HepG2 (cell line): ENCODE data around the gene PTTG1. TPM values are rescaled to one million over a fixed set of nuclear protein-coding genes. Genes with fewer than 3 reads are reported as not detected.

Experiments
- ELF1 ChIP-seq: sonication (generic); formaldehyde crosslinking; IDR thresholded peaks from 2 replicates; pipeline ENCODE4 v1.4.0; 2020; ENCODE audit warnings: missing genetic modification reagents
- ELF3 ChIP-seq: IDR thresholded peaks from 2 replicates; pipeline ENCODE4 v1.6.1; 2016; ENCODE audit warnings: missing genetic modification reagents, missing compliant biosample characterization
- FOXP1 ChIP-seq, 2 experiments: fragments of 450-650 bp in 1 of 2; IDR thresholded peaks; 2 replicates each; pipeline ENCODE4 v1.6.1; 2017 to 2018; ENCODE audit warnings: antibody characterized with exemption in 1 of 2
- GABPA ChIP-seq, 2 experiments: IDR thresholded peaks; 2 replicates each; pipeline ENCODE4 v1.6.1; 2011 to 2016; ENCODE audit warnings: low read depth in 2 of 2, low read length in 1 of 2, missing biosample characterization in 1 of 2, missing genetic modification characterization in 1 of 2
- ISL2 ChIP-seq: sonication (generic); formaldehyde crosslinking; IDR thresholded peaks from 2 replicates; pipeline ENCODE4 v1.5.0; 2020; ENCODE audit warnings: missing genetic modification reagents
- JUND ChIP-seq: sonication (generic); formaldehyde crosslinking; IDR thresholded peaks from 2 replicates; pipeline ENCODE4 v1.8.0; 2022; ENCODE audit warnings: mild to moderate bottlenecking, missing genetic modification reagents
- NFE2L1 ChIP-seq: sonication (generic); formaldehyde crosslinking; IDR thresholded peaks from 2 replicates; pipeline ENCODE4 v1.4.0; 2020; ENCODE audit warnings: missing genetic modification reagents, mild to moderate bottlenecking, borderline replicate concordance
- NFE2L2 ChIP-seq: fragments of 150-350 bp; IDR thresholded peaks from 2 replicates; pipeline ENCODE4 v1.6.1; 2014; ENCODE audit warnings: low read length
- PHF8 ChIP-seq: sonication (generic); formaldehyde crosslinking; IDR thresholded peaks from 2 replicates; pipeline ENCODE4 v1.5.0; 2020; ENCODE audit warnings: missing genetic modification reagents
- RAD21 ChIP-seq: fragments of 450-650 bp; formaldehyde crosslinking; IDR thresholded peaks from 2 replicates; pipeline ENCODE4 v1.5.0; 2020; ENCODE audit warnings: mild to moderate bottlenecking
- RBFOX2 ChIP-seq: fragments of 200-400 bp; formaldehyde crosslinking; IDR thresholded peaks from 2 replicates; pipeline ENCODE4 v1.6.1; 2017; ENCODE audit warnings: low read depth, mild to moderate bottlenecking, low read length
- SRSF1 ChIP-seq: fragments of 200-400 bp; formaldehyde crosslinking; optimal IDR thresholded peaks from 2 replicates; pipeline ENCODE3; 2017; ENCODE audit warnings: mild to moderate bottlenecking, low read depth, low read length, moderate library complexity
- SRY ChIP-seq: sonication (generic); formaldehyde crosslinking; IDR thresholded peaks from 2 replicates; pipeline ENCODE4 v1.8.0; 2022; ENCODE audit warnings: mild to moderate bottlenecking, missing genetic modification reagents
- TBP ChIP-seq: sonication (generic); formaldehyde crosslinking; IDR thresholded peaks from 2 replicates; pipeline ENCODE4 v1.5.0; 2020; ENCODE audit warnings: missing genetic modification reagents
- XRCC5 ChIP-seq: fragments of 200-400 bp; formaldehyde crosslinking; optimal IDR thresholded peaks from 2 replicates; pipeline ENCODE3; 2017; ENCODE audit warnings: mild to moderate bottlenecking, low read length
- YEATS2 ChIP-seq: sonication (generic); formaldehyde crosslinking; IDR thresholded peaks from 2 replicates; pipeline ENCODE4 v1.4.0; 2020; ENCODE audit warnings: missing genetic modification reagents, borderline replicate concordance
- ZBED4 ChIP-seq: sonication (generic); formaldehyde crosslinking; IDR thresholded peaks from 2 replicates; pipeline ENCODE4 v1.4.0; 2020; ENCODE audit warnings: missing genetic modification reagents, borderline replicate concordance
- ZFX ChIP-seq: sonication (generic); formaldehyde crosslinking; IDR thresholded peaks from 2 replicates; pipeline ENCODE4 v1.4.0; 2020; ENCODE audit warnings: mild to moderate bottlenecking, low read depth, missing genetic modification reagents, moderate library complexity
- ZMAT3 ChIP-seq: sonication (generic); formaldehyde crosslinking; conservative IDR thresholded peaks from 2 replicates; pipeline ENCODE4 v1.7.0; 2021; ENCODE audit warnings: missing genetic modification reagents
- ZNF224 ChIP-seq: sonication (generic); formaldehyde crosslinking; IDR thresholded peaks from 2 replicates; pipeline ENCODE4 v1.5.0; 2020; ENCODE audit warnings: mild to moderate bottlenecking, missing genetic modification reagents
- ZNF256 ChIP-seq: sonication (generic); formaldehyde crosslinking; conservative IDR thresholded peaks from 2 replicates; pipeline ENCODE4 v1.4.0; 2020; ENCODE audit warnings: missing genetic modification reagents
- ZNF382 ChIP-seq: sonication (generic); formaldehyde crosslinking; IDR thresholded peaks from 2 replicates; pipeline ENCODE4 v1.5.0; 2020; ENCODE audit warnings: missing genetic modification reagents, mild to moderate bottlenecking, borderline replicate concordance
- ZNF431 ChIP-seq: sonication (generic); formaldehyde crosslinking; IDR thresholded peaks from 2 replicates; pipeline ENCODE4 v1.9.0; 2022; ENCODE audit warnings: missing genetic modification reagents, low read depth, mild to moderate bottlenecking, borderline replicate concordance
- ZNF619 ChIP-seq: sonication (generic); formaldehyde crosslinking; IDR thresholded peaks from 2 replicates; pipeline ENCODE4 v1.4.0; 2020; ENCODE audit warnings: mild to moderate bottlenecking, missing genetic modification reagents
- ZNF75D ChIP-seq: sonication (generic); formaldehyde crosslinking; IDR thresholded peaks from 2 replicates; pipeline ENCODE4 v1.8.1; 2023; ENCODE audit warnings: missing genetic modification reagents, mild to moderate bottlenecking, borderline replicate concordance
- ZNF780A ChIP-seq: sonication (generic); formaldehyde crosslinking; IDR thresholded peaks from 2 replicates; pipeline ENCODE4 v1.8.0; 2022; ENCODE audit warnings: mild to moderate bottlenecking, missing genetic modification reagents, moderate library complexity
- ZNF816 ChIP-seq: sonication (generic); formaldehyde crosslinking; IDR thresholded peaks from 2 replicates; pipeline ENCODE4 v1.8.0; 2022; ENCODE audit warnings: missing genetic modification reagents, mild to moderate bottlenecking, borderline replicate concordance
- ZSCAN30 ChIP-seq: sonication (generic); formaldehyde crosslinking; IDR thresholded peaks from 2 replicates; pipeline ENCODE4 v1.5.0; 2020; ENCODE audit warnings: mild to moderate bottlenecking, missing genetic modification reagents
- polyA plus RNA-seq, 8 experiments: library from polyadenylated mRNA; depleted of rRNA in 3 of 8; stranded (reverse) in 7 of 8; unstranded in 1 of 8; fragments of >200 nt; fragmentation: Illumina TruSeq in 4 of 8; extraction: Trizol in 4 of 8; gene quantifications; 2 replicates each; pipeline versions ENCODE4 v1.2.1 to v1.2.3, GENCODE V29; 2011 to 2016; ENCODE audit warnings: low read depth in 4 of 8, missing spikeins in 1 of 8, mixed read lengths in 1 of 8; ENCODE audit not compliant: insufficient read depth in 1 of 8
- total RNA-seq, 5 experiments: library from RNA; depleted of rRNA; stranded (reverse); fragments of >200 nt; fragmentation: Illumina TruSeq; extraction: Trizol; gene quantifications; 2 replicates each; pipeline ENCODE4 v1.2.3, GENCODE V29; 2016; ENCODE audit warnings: low read depth in 1 of 5

PTTG1 gene
- total and polyA plus RNA-seq, 2 of the 13 experiments (the other 11 are each of a cell fraction or from before 2014, with no cell fraction given) = 102 to 161 TPM

- TF ChIP-seq SRSF1 = peak; percentile 89
- TF ChIP-seq ELF1 (CRISPR knock-in tag) = peak; percentile 95
- peak; percentile 93 for TF ChIP-seq YEATS2 (CRISPR knock-in tag)
- TF ChIP-seq ZNF382 = no peak
- no peak for TF ChIP-seq JUND (CRISPR knock-in tag)
- TF ChIP-seq ZNF431 = no peak
- peak; percentile 59 for TF ChIP-seq ELF3
- no peak for TF ChIP-seq ZSCAN30
- no peak for TF ChIP-seq NFE2L2
- TF ChIP-seq ZMAT3 = no peak
- 0 out of 2 replicates have a peak, but pooled peaks have one; percentile 18 for TF ChIP-seq ISL2 (CRISPR knock-in tag)
- TF ChIP-seq ZNF619 (CRISPR knock-in tag) = no peak; the same call in 1 of the 2 replicates
- no peak for TF ChIP-seq ZNF224 (CRISPR knock-in tag)
- no peak for TF ChIP-seq FOXP1 (IDR thresholded peaks at IDR 0.05)
- TF ChIP-seq FOXP1 (CRISPR knock-in tag; IDR thresholded peaks at IDR 0.05) = no peak
- TF ChIP-seq ZNF75D = no peak
- TF ChIP-seq PHF8 (CRISPR knock-in tag) = peak; percentile 79
- TF ChIP-seq ZNF780A (CRISPR knock-in tag) = no peak
- 0 out of 2 replicates have a peak, but pooled peaks have one; percentile 13 for TF ChIP-seq RAD21 (CRISPR knock-in tag)
- peak; percentile 80 for TF ChIP-seq GABPA (IDR thresholded peaks at IDR 0.05; ENCODE audit: low read depth, low read length)
- TF ChIP-seq GABPA (CRISPR knock-in tag; IDR thresholded peaks at IDR 0.05; ENCODE audit: low read depth) = peak; percentile 96
- no peak for TF ChIP-seq ZBED4 (CRISPR knock-in tag)
- peak; percentile 48 for TF ChIP-seq RBFOX2
- TF ChIP-seq NFE2L1 (CRISPR knock-in tag) = no peak
- TF ChIP-seq ZNF256 (CRISPR knock-in tag) = no peak
- TF ChIP-seq ZNF816 (CRISPR knock-in tag) = no peak
- TF ChIP-seq XRCC5 = no peak
- TF ChIP-seq ZFX = peak; percentile 82
- TF ChIP-seq SRY (CRISPR knock-in tag) = no peak
- TF ChIP-seq TBP = no peak
Observed at GRCh38 chr5:160418561-160419457, 2.8 kb upstream of the PTTG1 start, which contains the start of gene SLU7 (continued).
